ENCODE measurements around the gene SLC26A11. TPM values are rescaled to one million over a fixed set of nuclear protein-coding genes. Genes with fewer than 3 reads are reported as not detected.

SLC26A11 gene
- total and polyA plus RNA-seq, 2 of the 13 experiments (the other 11 are each of a cell fraction or from before 2014, with no cell fraction given), result 8.7 to 13.2 TPM

DNA sequence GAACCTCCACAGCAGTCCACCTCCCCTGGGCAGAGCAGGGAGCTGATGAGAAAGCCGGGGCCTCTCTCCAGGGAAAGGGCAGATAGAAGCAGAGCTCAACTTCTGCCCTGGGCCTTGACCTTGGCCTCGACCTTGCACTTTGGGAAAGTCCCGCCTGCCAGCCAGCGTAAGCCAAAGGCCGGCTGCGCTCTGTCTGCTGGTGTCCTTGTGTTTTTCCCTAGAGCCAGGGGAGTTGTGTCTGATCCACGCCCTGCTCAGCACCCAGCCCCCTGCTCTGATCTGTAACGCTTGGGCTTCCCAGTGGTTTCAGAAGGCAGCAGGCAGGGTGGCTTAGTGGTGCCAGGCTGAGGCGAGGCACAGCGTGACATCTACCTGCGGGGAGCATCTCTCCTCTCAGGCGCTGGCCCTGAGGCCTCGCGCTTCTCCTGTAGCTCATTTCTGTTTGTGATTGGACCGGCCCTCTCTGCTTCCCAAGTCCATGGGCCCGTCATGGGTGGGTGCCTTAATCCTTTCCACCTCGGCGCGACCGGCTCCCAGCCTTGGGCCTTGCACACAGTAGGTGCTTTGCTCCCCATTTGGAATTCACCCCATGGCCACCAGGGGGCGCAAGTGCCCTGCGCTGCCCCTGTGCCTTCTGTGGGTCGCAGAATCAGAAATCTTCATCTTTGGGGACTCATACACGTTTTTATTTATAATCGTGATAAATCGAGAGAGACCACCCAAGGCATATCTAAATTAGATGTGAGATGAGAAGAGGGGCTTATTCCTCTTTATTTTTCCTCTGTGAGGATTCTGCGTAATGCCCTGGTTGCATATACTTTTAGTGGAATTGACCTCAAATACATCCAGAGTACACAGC, 24.3 kb upstream of the SLC26A11 start (continued):
- peak; percentile 98 for TF ChIP-seq RXRA (CRISPR knock-in tag; IDR thresholded peaks at IDR 0.05)
- TF ChIP-seq, protein P1, sequence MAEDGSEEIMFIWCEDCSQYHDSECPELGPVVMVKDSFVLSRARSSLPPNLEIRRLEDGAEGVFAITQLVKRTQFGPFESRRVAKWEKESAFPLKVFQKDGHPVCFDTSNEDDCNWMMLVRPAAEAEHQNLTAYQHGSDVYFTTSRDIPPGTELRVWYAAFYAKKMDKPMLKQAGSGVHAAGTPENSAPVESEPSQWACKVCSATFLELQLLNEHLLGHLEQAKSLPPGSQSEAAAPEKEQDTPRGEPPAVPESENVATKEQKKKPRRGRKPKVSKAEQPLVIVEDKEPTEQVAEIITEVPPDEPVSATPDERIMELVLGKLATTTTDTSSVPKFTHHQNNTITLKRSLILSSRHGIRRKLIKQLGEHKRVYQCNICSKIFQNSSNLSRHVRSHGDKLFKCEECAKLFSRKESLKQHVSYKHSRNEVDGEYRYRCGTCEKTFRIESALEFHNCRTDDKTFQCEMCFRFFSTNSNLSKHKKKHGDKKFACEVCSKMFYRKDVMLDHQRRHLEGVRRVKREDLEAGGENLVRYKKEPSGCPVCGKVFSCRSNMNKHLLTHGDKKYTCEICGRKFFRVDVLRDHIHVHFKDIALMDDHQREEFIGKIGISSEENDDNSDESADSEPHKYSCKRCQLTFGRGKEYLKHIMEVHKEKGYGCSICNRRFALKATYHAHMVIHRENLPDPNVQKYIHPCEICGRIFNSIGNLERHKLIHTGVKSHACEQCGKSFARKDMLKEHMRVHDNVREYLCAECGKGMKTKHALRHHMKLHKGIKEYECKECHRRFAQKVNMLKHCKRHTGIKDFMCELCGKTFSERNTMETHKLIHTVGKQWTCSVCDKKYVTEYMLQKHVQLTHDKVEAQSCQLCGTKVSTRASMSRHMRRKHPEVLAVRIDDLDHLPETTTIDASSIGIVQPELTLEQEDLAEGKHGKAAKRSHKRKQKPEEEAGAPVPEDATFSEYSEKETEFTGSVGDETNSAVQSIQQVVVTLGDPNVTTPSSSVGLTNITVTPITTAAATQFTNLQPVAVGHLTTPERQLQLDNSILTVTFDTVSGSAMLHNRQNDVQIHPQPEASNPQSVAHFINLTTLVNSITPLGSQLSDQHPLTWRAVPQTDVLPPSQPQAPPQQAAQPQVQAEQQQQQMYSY (CRISPR knock-in tag; IDR thresholded peaks at IDR 0.05), result no peak
- TF ChIP-seq ZNF562 (CRISPR knock-in tag; IDR thresholded peaks at IDR 0.05; ENCODE audit: borderline replicate concordance), result no peak
- TF ChIP-seq, protein P2, sequence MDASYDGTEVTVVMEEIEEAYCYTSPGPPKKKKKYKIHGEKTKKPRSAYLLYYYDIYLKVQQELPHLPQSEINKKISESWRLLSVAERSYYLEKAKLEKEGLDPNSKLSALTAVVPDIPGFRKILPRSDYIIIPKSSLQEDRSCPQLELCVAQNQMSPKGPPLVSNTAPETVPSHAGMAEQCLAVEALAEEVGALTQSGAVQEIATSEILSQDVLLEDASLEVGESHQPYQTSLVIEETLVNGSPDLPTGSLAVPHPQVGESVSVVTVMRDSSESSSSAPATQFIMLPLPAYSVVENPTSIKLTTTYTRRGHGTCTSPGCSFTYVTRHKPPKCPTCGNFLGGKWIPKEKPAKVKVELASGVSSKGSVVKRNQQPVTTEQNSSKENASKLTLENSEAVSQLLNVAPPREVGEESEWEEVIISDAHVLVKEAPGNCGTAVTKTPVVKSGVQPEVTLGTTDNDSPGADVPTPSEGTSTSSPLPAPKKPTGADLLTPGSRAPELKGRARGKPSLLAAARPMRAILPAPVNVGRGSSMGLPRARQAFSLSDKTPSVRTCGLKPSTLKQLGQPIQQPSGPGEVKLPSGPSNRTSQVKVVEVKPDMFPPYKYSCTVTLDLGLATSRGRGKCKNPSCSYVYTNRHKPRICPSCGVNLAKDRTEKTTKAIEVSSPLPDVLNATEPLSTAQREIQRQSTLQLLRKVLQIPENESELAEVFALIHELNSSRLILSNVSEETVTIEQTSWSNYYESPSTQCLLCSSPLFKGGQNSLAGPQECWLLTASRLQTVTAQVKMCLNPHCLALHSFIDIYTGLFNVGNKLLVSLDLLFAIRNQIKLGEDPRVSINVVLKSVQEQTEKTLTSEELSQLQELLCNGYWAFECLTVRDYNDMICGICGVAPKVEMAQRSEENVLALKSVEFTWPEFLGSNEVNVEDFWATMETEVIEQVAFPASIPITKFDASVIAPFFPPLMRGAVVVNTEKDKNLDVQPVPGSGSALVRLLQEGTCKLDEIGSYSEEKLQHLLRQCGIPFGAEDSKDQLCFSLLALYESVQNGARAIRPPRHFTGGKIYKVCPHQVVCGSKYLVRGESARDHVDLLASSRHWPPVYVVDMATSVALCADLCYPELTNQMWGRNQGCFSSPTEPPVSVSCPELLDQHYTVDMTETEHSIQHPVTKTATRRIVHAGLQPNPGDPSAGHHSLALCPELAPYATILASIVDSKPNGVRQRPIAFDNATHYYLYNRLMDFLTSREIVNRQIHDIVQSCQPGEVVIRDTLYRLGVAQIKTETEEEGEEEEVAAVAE (CRISPR knock-in tag; IDR thresholded peaks at IDR 0.05; ENCODE audit: borderline replicate concordance), result no peak
- TF ChIP-seq, protein P3, sequence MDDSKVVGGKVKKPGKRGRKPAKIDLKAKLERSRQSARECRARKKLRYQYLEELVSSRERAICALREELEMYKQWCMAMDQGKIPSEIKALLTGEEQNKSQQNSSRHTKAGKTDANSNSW (CRISPR knock-in tag; IDR thresholded peaks at IDR 0.05; ENCODE audit: borderline replicate concordance), result no peak
- 0 out of 2 replicates have a peak, but pooled peaks have one; percentile 30 for TF ChIP-seq ZNF788 (CRISPR knock-in tag; IDR thresholded peaks at IDR 0.05; ENCODE audit: borderline replicate concordance)
- TF ChIP-seq ZNF883 (CRISPR knock-in tag; IDR thresholded peaks at IDR 0.05; ENCODE audit: not compliant biosample characterization), result no peak
- TF ChIP-seq, protein P4, sequence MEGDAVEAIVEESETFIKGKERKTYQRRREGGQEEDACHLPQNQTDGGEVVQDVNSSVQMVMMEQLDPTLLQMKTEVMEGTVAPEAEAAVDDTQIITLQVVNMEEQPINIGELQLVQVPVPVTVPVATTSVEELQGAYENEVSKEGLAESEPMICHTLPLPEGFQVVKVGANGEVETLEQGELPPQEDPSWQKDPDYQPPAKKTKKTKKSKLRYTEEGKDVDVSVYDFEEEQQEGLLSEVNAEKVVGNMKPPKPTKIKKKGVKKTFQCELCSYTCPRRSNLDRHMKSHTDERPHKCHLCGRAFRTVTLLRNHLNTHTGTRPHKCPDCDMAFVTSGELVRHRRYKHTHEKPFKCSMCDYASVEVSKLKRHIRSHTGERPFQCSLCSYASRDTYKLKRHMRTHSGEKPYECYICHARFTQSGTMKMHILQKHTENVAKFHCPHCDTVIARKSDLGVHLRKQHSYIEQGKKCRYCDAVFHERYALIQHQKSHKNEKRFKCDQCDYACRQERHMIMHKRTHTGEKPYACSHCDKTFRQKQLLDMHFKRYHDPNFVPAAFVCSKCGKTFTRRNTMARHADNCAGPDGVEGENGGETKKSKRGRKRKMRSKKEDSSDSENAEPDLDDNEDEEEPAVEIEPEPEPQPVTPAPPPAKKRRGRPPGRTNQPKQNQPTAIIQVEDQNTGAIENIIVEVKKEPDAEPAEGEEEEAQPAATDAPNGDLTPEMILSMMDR (CRISPR knock-in tag; IDR thresholded peaks at IDR 0.05), result peak; percentile 92
- no peak for TF ChIP-seq ZBTB20 (CRISPR knock-in tag; IDR thresholded peaks at IDR 0.05; ENCODE audit: borderline replicate concordance, low read depth)
- TF ChIP-seq, protein P5, sequence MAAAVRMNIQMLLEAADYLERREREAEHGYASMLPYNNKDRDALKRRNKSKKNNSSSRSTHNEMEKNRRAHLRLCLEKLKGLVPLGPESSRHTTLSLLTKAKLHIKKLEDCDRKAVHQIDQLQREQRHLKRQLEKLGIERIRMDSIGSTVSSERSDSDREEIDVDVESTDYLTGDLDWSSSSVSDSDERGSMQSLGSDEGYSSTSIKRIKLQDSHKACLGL (CRISPR knock-in tag; IDR thresholded peaks at IDR 0.05), result no peak
- TF ChIP-seq, protein P6, sequence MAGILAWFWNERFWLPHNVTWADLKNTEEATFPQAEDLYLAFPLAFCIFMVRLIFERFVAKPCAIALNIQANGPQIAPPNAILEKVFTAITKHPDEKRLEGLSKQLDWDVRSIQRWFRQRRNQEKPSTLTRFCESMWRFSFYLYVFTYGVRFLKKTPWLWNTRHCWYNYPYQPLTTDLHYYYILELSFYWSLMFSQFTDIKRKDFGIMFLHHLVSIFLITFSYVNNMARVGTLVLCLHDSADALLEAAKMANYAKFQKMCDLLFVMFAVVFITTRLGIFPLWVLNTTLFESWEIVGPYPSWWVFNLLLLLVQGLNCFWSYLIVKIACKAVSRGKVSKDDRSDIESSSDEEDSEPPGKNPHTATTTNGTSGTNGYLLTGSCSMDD (CRISPR knock-in tag; IDR thresholded peaks at IDR 0.05), result no peak
- no peak; the same call in 1 of the 2 replicates for TF ChIP-seq ZNF777 (CRISPR knock-in tag; IDR thresholded peaks at IDR 0.05)
- TF ChIP-seq, protein P7, sequence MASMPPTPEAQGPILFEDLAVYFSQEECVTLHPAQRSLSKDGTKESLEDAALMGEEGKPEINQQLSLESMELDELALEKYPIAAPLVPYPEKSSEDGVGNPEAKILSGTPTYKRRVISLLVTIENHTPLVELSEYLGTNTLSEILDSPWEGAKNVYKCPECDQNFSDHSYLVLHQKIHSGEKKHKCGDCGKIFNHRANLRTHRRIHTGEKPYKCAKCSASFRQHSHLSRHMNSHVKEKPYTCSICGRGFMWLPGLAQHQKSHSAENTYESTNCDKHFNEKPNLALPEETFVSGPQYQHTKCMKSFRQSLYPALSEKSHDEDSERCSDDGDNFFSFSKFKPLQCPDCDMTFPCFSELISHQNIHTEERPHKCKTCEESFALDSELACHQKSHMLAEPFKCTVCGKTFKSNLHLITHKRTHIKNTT (CRISPR knock-in tag; IDR thresholded peaks at IDR 0.05), result no peak
- TF ChIP-seq ZNF33B (CRISPR knock-in tag; IDR thresholded peaks at IDR 0.05), result no peak

Data from HepG2 (cell line).